K562 (cell line): ENCODE measurements around the gene RNF123. TPM values are rescaled to one million over a fixed set of nuclear protein-coding genes. Genes with fewer than 3 reads are reported as not detected.

Source experiments
- ATAC-seq: fragments of 200-7000 bp; cut with Tn5 transposase; 3 replicates; pipeline ENCODE4 v1.9.1; 2020; ENCODE audit warnings: moderate library complexity
- BruUV-seq: library from RNA; stranded (reverse); fragments of 400-500 nt; replicated peaks from 2 replicates; lab custom pipeline; 2021; lab: Mats Ljungman, UMichigan
- CTCF ChIA-PET: fragments of 300-600 bp; formaldehyde crosslinking; extraction: SDS; loops from one replicate; lab custom pipeline; 2021; ENCODE audit warnings: low intra/inter-chr PET ratio; lab: Yijun Ruan, JAX
- POLR2A ChIA-PET: fragments of 300-600, 350-650 bp; sonication (Branson Sonifier 250); formaldehyde crosslinking; extraction: SDS; loops from one replicate; lab custom pipeline; 2021; ENCODE audit warnings: antibody characterized with exemption, inconsistent platforms; lab: Yijun Ruan, JAX
- DNase-seq, 4 experiments: peaks; one replicate each; pipeline versions ENCODE4 v3.0.0 to v3.0.0-alpha.2; 2011 to 2018; ENCODE audit warnings: low spot score in 3 of 4, mixed read lengths in 3 of 4; ENCODE audit errors: extremely low read depth in 1 of 4
- FAIRE-seq: peaks from 2 replicates; lab custom pipeline; 2011; peaks lifted over from hg19 to GRCh38; lab: Jason Lieb, UNC
- H2AFZ ChIP-seq: 2 replicates; pipeline ENCODE4 v1.6.0; 2011; ENCODE audit warnings: low read depth, low read length, control low read depth, inconsistent platforms
- H3K27ac ChIP-seq: fragments of 200-600 bp; 3 replicates; pipeline ENCODE4 v1.8.0; 2011; ENCODE audit warnings: low read depth, mild to moderate bottlenecking, control low read depth, inconsistent platforms, low read length, moderate library complexity, mixed read lengths; ENCODE audit errors: extremely low read depth
- H3K27me3 ChIP-seq, 2 experiments: fragments of 300-600 bp in 1 of 2; 2 replicates in 1 of 2; 3 replicates in 1 of 2; pipeline versions ENCODE4 v1.6.0 to v1.8.0; 2011; ENCODE audit warnings: inconsistent platforms in 2 of 2, low read length in 2 of 2, mild to moderate bottlenecking in 1 of 2, mixed read lengths in 1 of 2, moderate library complexity in 1 of 2; ENCODE audit not compliant: control insufficient read depth in 2 of 2, insufficient read depth in 2 of 2
- H3K36me3 ChIP-seq: fragments of 300-600 bp; 3 replicates; pipeline ENCODE4 v1.8.0; 2011; ENCODE audit warnings: mild to moderate bottlenecking, low read length, inconsistent platforms; ENCODE audit not compliant: control insufficient read depth, insufficient read depth
- H3K4me1 ChIP-seq, 2 experiments: fragments of 200-600 bp in 1 of 2; replicated peaks in 1 of 2; 2 replicates in 1 of 2; 3 replicates in 1 of 2; pipeline versions ENCODE4 v1.5.1 to v1.8.0; 2011; ENCODE audit warnings: inconsistent platforms in 2 of 2, low read length in 2 of 2, mild to moderate bottlenecking in 1 of 2, mixed read lengths in 1 of 2, moderate library complexity in 1 of 2; ENCODE audit not compliant: control insufficient read depth in 2 of 2, insufficient read depth in 2 of 2
- H3K4me2 ChIP-seq: 2 replicates; pipeline ENCODE4 v1.6.1; 2011; ENCODE audit warnings: low read length, control low read depth, inconsistent platforms, mixed read lengths; ENCODE audit not compliant: insufficient read depth
- H3K4me3 ChIP-seq: fragments of 200-600 bp; sonication (generic), shearing (Covaris generic); 2 replicates; pipeline ENCODE4 v1.5.1; 2016; ENCODE audit warnings: control low read depth, inconsistent platforms
- H3K79me2 ChIP-seq: fragments of 200-600 bp; 3 replicates; pipeline ENCODE4 v1.8.0; 2011; ENCODE audit warnings: low read length, inconsistent platforms; ENCODE audit not compliant: control insufficient read depth, insufficient read depth
- H3K9ac ChIP-seq, 2 experiments: 2 replicates each; pipeline versions ENCODE4 v1.6.0 to v1.6.1; 2011; ENCODE audit warnings: low read depth in 2 of 2, low read length in 2 of 2, control low read depth in 1 of 2, inconsistent platforms in 1 of 2, mild to moderate bottlenecking in 1 of 2, mixed read lengths in 1 of 2; ENCODE audit not compliant: insufficient read depth in 1 of 2
- H3K9me1 ChIP-seq: one replicate; pipeline ENCODE4 v1.6.0; 2011; ENCODE audit warnings: inconsistent platforms, mild to moderate bottlenecking, low read length, moderate library complexity; ENCODE audit not compliant: control insufficient read depth, insufficient read depth
- H3K9me3 ChIP-seq: replicated peaks from 2 replicates; pipeline ENCODE4 v1.5.1; 2011; ENCODE audit warnings: low read depth, low read length, inconsistent platforms; ENCODE audit not compliant: control insufficient read depth, insufficient read depth
- H4K20me1 ChIP-seq: replicated peaks from 2 replicates; pipeline ENCODE4 v1.6.1; 2011; ENCODE audit warnings: low read length, inconsistent platforms, mixed read lengths; ENCODE audit not compliant: control insufficient read depth, insufficient read depth
- EGR1 ChIP-seq: fragments of 450-650 bp; conservative IDR thresholded peaks from 2 replicates; pipeline ENCODE4 v1.6.1; 2017; ENCODE audit warnings: mild to moderate bottlenecking
- FOXP1 ChIP-seq: sonication (generic); formaldehyde crosslinking; IDR thresholded peaks from 2 replicates; pipeline ENCODE4 v1.8.0; 2022; ENCODE audit warnings: mild to moderate bottlenecking, missing genetic modification reagents
- GATA2 ChIP-seq: sonication (generic); formaldehyde crosslinking; IDR thresholded peaks from 2 replicates; pipeline ENCODE4 v1.4.0; 2020; ENCODE audit warnings: mild to moderate bottlenecking, missing genetic modification reagents
- LARP7 ChIP-seq: fragments of 450-650 bp; IDR thresholded peaks from 2 replicates; pipeline ENCODE4 v1.6.1; 2016
- LCOR ChIP-seq: sonication (generic); formaldehyde crosslinking; IDR thresholded peaks from 2 replicates; pipeline ENCODE4 v1.8.0; 2022; ENCODE audit warnings: mild to moderate bottlenecking, missing genetic modification reagents
- MAFK ChIP-seq: IDR thresholded peaks from 2 replicates; pipeline ENCODE4 v1.6.1; 2011; ENCODE audit warnings: low read length, improper control_type of control experiment
- MYBL2 ChIP-seq, 2 experiments: fragments of 450-650 bp in 1 of 2; sonication (generic) in 1 of 2; formaldehyde crosslinking in 1 of 2; IDR thresholded peaks; 2 replicates each; pipeline versions ENCODE4 v1.6.1 to v1.8.1; 2017 to 2022; ENCODE audit warnings: borderline replicate concordance in 1 of 2, inconsistent platforms in 1 of 2, low read depth in 1 of 2, mild to moderate bottlenecking in 1 of 2, missing genetic modification reagents in 1 of 2, moderate library complexity in 1 of 2
- NFIX ChIP-seq: fragments of 250-450 bp; sonication (Bioruptor Pico); IDR thresholded peaks from 2 replicates; pipeline ENCODE4 v1.4.0; 2020; ENCODE audit warnings: low read depth, mild to moderate bottlenecking, moderate library complexity
- POLR2B ChIP-seq: fragments of 450-650 bp; IDR thresholded peaks from 2 replicates; pipeline ENCODE4 v1.6.1; 2018; ENCODE audit warnings: low read depth; ENCODE audit not compliant: partially characterized antibody
- STAG1 ChIP-seq: sonication (generic); formaldehyde crosslinking; IDR thresholded peaks from 2 replicates; pipeline ENCODE4 v1.5.0; 2020; ENCODE audit warnings: missing genetic modification reagents, borderline replicate concordance
- ZKSCAN8 ChIP-seq: fragments of 200-800 bp; sonication (Bioruptor generic); IDR thresholded peaks from 2 replicates; pipeline ENCODE4 v1.6.1; 2016; ENCODE audit warnings: missing genetic modification characterization, missing compliant biosample characterization
- ZNF444 ChIP-seq: fragments of 250-450 bp; sonication (Bioruptor Pico); IDR thresholded peaks from 2 replicates; pipeline ENCODE4 v1.4.0; 2020; ENCODE audit warnings: mild to moderate bottlenecking, moderate library complexity
- WGBS: fragments of 100-300 bp; shearing (Covaris generic); methylation state at CpG from one replicate; pipeline ENCODE4 v1.1.6; 2016; ENCODE audit warnings: low coverage, mixed read lengths; ENCODE audit not compliant: insufficient coverage; ENCODE audit errors: missing lambda C conversion rate; 5-methylcytosine and 5-hydroxymethylcytosine counted together
- in situ Hi-C: fragments of 300-500 bp; cut with MboI; formaldehyde crosslinking; loops from 4 replicates; pipeline ENCODE4 v1.15.0; 2018; ENCODE audit warnings: inconsistent platforms, mixed read lengths
- intact Hi-C: fragments of 100-400 bp; cut with micrococcal nuclease; formaldehyde crosslinking; loops from 2 replicates; pipeline ENCODE4 v1.14.2; 2022
- polyA plus RNA-seq, 8 experiments: library from polyadenylated mRNA; depleted of rRNA in 4 of 8; stranded (reverse) in 5 of 8; unstranded in 3 of 8; fragments of >200 nt; fragmentation: Nextera tagmentation in 2 of 8; fragmentation: Illumina TruSeq in 1 of 8; extraction: Ambion mirVana in 2 of 8; extraction: Trizol in 1 of 8; gene quantifications; 2 replicates each; pipeline versions ENCODE4 v1.2.1 to v1.2.3, GENCODE V29; 2011 to 2014; ENCODE audit warnings: inconsistent platforms in 1 of 8, missing spikeins in 1 of 8
- total RNA-seq, 7 experiments: library from RNA; depleted of rRNA in 6 of 7; stranded (reverse); fragments of >200 nt in 6 of 7; fragmentation: Illumina TruSeq in 2 of 7; extraction: Trizol in 2 of 7; gene quantifications; 2 replicates each; pipeline versions ENCODE4 v1.2.1 to v1.2.3, GENCODE V29; 2011 to 2021; ENCODE audit warnings: low replicate concordance in 1 of 7
- TF ChIP-seq, protein P1 (sequence below), 3 experiments: IDR thresholded peaks in 2 of 3; conservative IDR thresholded peaks in 1 of 3; 2 replicates each; pipeline ENCODE4 v1.5.1; 2011 to 2012; ENCODE audit warnings: low read length in 3 of 3, mild to moderate bottlenecking in 3 of 3, control low read depth in 2 of 3, improper control_type of control experiment in 1 of 3, inconsistent platforms in 1 of 3, low read depth in 1 of 3, mixed read lengths in 1 of 3, moderate library complexity in 1 of 3; ENCODE audit not compliant: insufficient read depth in 2 of 3
- TF ChIP-seq, protein P2 (sequence below): sonication (generic); formaldehyde crosslinking; IDR thresholded peaks from 2 replicates; pipeline ENCODE4 v1.9.0; 2022; ENCODE audit warnings: mild to moderate bottlenecking, missing genetic modification reagents
- TF ChIP-seq, protein P3 (sequence below): fragments of 450-650 bp; IDR thresholded peaks from 2 replicates; pipeline ENCODE4 v1.7.0; 2016; ENCODE audit warnings: borderline replicate concordance
- TF ChIP-seq, protein P4 (sequence below): fragments of 250-450 bp; sonication (Bioruptor Pico); IDR thresholded peaks from 2 replicates; pipeline ENCODE4 v1.5.0; 2021

Gene RNF123
- total and polyA plus RNA-seq, 9 of the 15 experiments (the other 6 are each of a cell fraction or from before 2014, with no cell fraction given): 8.7 to 53.1 (median 17.5) TPM

DNA sequence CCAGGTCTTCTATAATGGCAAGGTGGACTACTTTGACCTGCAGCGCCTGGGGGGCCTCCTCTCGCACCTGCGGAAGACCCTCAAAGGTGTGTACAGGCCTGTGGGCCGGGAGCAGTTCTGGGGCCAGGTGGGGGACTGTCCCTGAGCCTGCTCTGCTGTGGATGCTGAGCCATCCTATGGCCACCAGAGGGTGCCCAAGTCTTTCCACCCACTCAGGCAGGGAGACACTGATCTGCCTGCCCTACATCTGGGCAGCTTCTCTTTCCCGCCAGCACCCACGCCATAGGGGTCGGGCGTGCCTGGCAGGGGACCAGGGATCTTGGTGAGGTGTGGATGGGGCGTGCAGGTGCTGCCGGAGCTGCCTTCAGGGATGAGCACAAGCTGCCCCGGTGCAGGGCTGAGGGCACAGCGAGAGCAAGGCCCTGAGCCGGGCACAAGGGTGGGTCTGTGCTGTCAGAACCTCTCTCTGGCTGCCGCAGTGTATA, 14.1 kb downstream of the RNF123 start (continued):
- TF ChIP-seq FOXP1 (CRISPR knock-in tag) (peak; percentile 34; the same call in 1 of the 2 replicates), STAG1 (CRISPR knock-in tag) (peak; percentile 84; the same call in 1 of the 2 replicates), LCOR (CRISPR knock-in tag) (no peak), EGR1 (peak; percentile 46)
- TF ChIP-seq, protein P1, sequence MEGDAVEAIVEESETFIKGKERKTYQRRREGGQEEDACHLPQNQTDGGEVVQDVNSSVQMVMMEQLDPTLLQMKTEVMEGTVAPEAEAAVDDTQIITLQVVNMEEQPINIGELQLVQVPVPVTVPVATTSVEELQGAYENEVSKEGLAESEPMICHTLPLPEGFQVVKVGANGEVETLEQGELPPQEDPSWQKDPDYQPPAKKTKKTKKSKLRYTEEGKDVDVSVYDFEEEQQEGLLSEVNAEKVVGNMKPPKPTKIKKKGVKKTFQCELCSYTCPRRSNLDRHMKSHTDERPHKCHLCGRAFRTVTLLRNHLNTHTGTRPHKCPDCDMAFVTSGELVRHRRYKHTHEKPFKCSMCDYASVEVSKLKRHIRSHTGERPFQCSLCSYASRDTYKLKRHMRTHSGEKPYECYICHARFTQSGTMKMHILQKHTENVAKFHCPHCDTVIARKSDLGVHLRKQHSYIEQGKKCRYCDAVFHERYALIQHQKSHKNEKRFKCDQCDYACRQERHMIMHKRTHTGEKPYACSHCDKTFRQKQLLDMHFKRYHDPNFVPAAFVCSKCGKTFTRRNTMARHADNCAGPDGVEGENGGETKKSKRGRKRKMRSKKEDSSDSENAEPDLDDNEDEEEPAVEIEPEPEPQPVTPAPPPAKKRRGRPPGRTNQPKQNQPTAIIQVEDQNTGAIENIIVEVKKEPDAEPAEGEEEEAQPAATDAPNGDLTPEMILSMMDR (IDR thresholded peaks at IDR 0.05 in 2 of 3, conservative IDR thresholded peaks at IDR 0.05 in 1 of 3; ENCODE audit: insufficient read depth in 2 of 3, low read depth in 1 of 3, low read length in 3 of 3): peak; percentile 71 to 76 (median 72)
- TF ChIP-seq, protein P2, sequence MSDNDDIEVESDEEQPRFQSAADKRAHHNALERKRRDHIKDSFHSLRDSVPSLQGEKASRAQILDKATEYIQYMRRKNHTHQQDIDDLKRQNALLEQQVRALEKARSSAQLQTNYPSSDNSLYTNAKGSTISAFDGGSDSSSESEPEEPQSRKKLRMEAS: 0 out of 2 replicates have a peak, but pooled peaks have one; percentile 14

DNA sequence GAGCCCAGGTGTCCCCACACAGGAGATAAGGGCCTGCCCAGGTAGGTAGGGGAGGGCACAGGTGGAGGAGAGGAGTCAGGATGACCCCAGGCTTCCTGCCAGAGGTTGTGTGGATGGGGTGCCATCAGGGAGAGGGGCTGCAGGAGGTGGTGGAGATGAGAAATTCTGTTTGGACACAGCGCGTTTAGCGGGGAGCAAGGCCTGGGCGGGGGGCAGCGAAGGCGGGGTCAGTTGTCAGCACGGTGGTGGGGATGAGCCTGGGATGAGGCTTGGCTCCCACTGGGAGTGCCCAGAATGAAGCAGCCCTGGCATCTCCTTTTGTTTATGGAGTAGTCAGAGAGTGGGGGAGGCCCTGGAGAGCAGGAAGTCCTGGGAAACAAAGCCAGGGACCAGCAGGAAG, 14.6 kb downstream of the RNF123 start:
- H3K9me1 ChIP-seq: no peaks in the 10 kb centered on the region
- no peak overlapping the region for H3K9ac ChIP-seq
- ChIA-PET CTCF (interaction anchor here (1.6 kb wide), 1 partner anchor 136 kb away, joined by 16 read pairs; no protein-coding TSS in a partner anchor), POLR2A (no interaction called here)
- H4K20me1 ChIP-seq: no peaks in the 10 kb centered on the region
- H3K27me3 ChIP-seq: no peaks in the 10 kb centered on the region
- peaks cover 0 to 10% of the 10 kb centered on the region in 2 experiments; a peak in 2 of 5 replicates for H3K4me1 ChIP-seq
- H3K4me2 ChIP-seq: no peak overlapping the region
- no peak overlapping the region for H3K4me3 ChIP-seq
- intact Hi-C loops: loop anchor here (1.0 to 5.0 kb wide), 2 partner anchors 135 to 203 kb away; no protein-coding TSS in a partner anchor
- no peaks in the 10 kb centered on the region for H3K79me2 ChIP-seq
- no peak overlapping the region for H3K27ac ChIP-seq
- in situ Hi-C loops: loop anchor here (5.0 kb wide), 1 partner anchor 138 kb away; no protein-coding TSS in a partner anchor
- H3K36me3 ChIP-seq: peaks cover 79% of the 10 kb centered on the region; the same call in 2 of the 3 replicates
- no TSS peak for BruUV-seq
- ATAC-seq: no peak
- WGBS: no CpG with 5 or more reads among the region's 7 CpGs
- no peak overlapping the region for H2AFZ ChIP-seq
- H3K9me3 ChIP-seq: no peaks in the 10 kb centered on the region
- no peak for FAIRE-seq
- no peak for DNase-seq
- no peak for TF ChIP-seq MAFK
- no peak for TF ChIP-seq NFIX
- TF ChIP-seq, protein P3, sequence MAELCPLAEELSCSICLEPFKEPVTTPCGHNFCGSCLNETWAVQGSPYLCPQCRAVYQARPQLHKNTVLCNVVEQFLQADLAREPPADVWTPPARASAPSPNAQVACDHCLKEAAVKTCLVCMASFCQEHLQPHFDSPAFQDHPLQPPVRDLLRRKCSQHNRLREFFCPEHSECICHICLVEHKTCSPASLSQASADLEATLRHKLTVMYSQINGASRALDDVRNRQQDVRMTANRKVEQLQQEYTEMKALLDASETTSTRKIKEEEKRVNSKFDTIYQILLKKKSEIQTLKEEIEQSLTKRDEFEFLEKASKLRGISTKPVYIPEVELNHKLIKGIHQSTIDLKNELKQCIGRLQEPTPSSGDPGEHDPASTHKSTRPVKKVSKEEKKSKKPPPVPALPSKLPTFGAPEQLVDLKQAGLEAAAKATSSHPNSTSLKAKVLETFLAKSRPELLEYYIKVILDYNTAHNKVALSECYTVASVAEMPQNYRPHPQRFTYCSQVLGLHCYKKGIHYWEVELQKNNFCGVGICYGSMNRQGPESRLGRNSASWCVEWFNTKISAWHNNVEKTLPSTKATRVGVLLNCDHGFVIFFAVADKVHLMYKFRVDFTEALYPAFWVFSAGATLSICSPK: no peak
- no peak for TF ChIP-seq GATA2
- TF ChIP-seq POLR2B: no peak
- no peak for TF ChIP-seq MYBL2 (IDR thresholded peaks at IDR 0.05; ENCODE audit: low read depth)
- TF ChIP-seq MYBL2 (CRISPR knock-in tag; IDR thresholded peaks at IDR 0.05; ENCODE audit: borderline replicate concordance): no peak
- no peak for TF ChIP-seq ZNF444 (CRISPR knock-in tag)
- TF ChIP-seq, protein P4, sequence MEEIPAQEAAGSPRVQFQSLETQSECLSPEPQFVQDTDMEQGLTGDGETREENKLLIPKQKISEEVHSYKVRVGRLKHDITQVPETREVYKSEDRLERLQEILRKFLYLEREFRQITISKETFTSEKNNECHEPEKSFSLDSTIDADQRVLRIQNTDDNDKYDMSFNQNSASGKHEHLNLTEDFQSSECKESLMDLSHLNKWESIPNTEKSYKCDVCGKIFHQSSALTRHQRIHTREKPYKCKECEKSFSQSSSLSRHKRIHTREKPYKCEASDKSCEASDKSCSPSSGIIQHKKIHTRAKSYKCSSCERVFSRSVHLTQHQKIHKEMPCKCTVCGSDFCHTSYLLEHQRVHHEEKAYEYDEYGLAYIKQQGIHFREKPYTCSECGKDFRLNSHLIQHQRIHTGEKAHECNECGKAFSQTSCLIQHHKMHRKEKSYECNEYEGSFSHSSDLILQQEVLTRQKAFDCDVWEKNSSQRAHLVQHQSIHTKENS (CRISPR knock-in tag): no peak
- TF ChIP-seq ZKSCAN8 (CRISPR knock-in tag): no peak
- no peak for TF ChIP-seq LARP7
